Caco-2 (cell line): ENCODE results near the gene CLPX. TPM values are rescaled to one million over a fixed set of nuclear protein-coding genes. Genes with fewer than 3 reads are reported as not detected.
"Not testable (repeated sequence)": the region's sequence is repeated elsewhere in the genome, so short reads cannot be mapped to it uniquely, and the experiment has no call there.

ENCODE experiments used
- BruUV-seq: library from RNA; stranded (reverse); fragments of 400-500 nt; replicated peaks from 2 replicates; lab custom pipeline; 2021; lab: Mats Ljungman, UMichigan
- CTCF ChIA-PET: fragments of 300-600 bp; sonication (Branson Sonifier 250); formaldehyde crosslinking; loops from one replicate; lab custom pipeline; 2022; ENCODE audit warnings: antibody characterized with exemption; lab: Charles Lee
- POLR2A ChIA-PET: fragments of 300-600 bp; sonication (Branson Sonifier 250); formaldehyde crosslinking; loops from one replicate; lab custom pipeline; 2022; ENCODE audit warnings: antibody characterized with exemption; lab: Charles Lee
- DNase-seq, 2 experiments: peaks; one replicate each; pipeline versions ENCODE4 v3.0.0 to v3.0.0-alpha.2; 2020 to 2022
- H3K27me3 ChIP-seq: replicated peaks from 2 replicates; pipeline ENCODE4 v1.6.0; 2011; ENCODE audit warnings: low read length; ENCODE audit not compliant: control insufficient read depth, insufficient read depth
- H3K36me3 ChIP-seq: 2 replicates; pipeline ENCODE4 v1.5.1; 2011; ENCODE audit warnings: low read length; ENCODE audit not compliant: control insufficient read depth, insufficient read depth
- H3K4me1 ChIP-seq: fragments of 250-450 bp; sonication (Bioruptor Pico); 2 replicates; pipeline ENCODE4 v1.5.1; 2020; ENCODE audit warnings: mild to moderate bottlenecking
- H3K4me3 ChIP-seq: 2 replicates; pipeline ENCODE4 v1.5.1; 2011; ENCODE audit warnings: low read depth, mild to moderate bottlenecking, control low read depth, low read length
- H3K9me3 ChIP-seq: fragments of 250-450 bp; sonication (Bioruptor Pico); 2 replicates; pipeline ENCODE4 v1.5.1; 2020; ENCODE audit warnings: mild to moderate bottlenecking, moderate library complexity
- H3K27ac Mint-ChIP-seq: one replicate; pipeline ENCODE4 v1.8.0; 2022; ENCODE audit warnings: mixed read lengths; ENCODE audit not compliant: unreplicated experiment
- H3K27me3 Mint-ChIP-seq: one replicate; pipeline ENCODE4 v1.8.0; 2022; ENCODE audit warnings: mixed read lengths; ENCODE audit not compliant: insufficient read depth, unreplicated experiment
- H3K36me3 Mint-ChIP-seq: one replicate; pipeline ENCODE4 v1.8.0; 2022; ENCODE audit warnings: mild to moderate bottlenecking, mixed read lengths; ENCODE audit not compliant: insufficient read depth, unreplicated experiment
- H3K4me1 Mint-ChIP-seq: one replicate; pipeline ENCODE4 v1.8.0; 2022; ENCODE audit warnings: low read depth, mixed read lengths; ENCODE audit not compliant: unreplicated experiment
- H3K4me3 Mint-ChIP-seq: one replicate; pipeline ENCODE4 v1.8.0; 2022; ENCODE audit warnings: mild to moderate bottlenecking, moderate library complexity, mixed read lengths; ENCODE audit not compliant: unreplicated experiment
- H3K9me3 Mint-ChIP-seq: one replicate; pipeline ENCODE4 v1.8.0; 2022; ENCODE audit warnings: mixed read lengths; ENCODE audit not compliant: unreplicated experiment
- CTCF ChIP-seq, 2 experiments: fragments of 200-600 bp in 1 of 2; IDR thresholded peaks; 1 replicate in 1 of 2; 2 replicates in 1 of 2; pipeline versions ENCODE4 v1.5.1 to v1.8.0; 2011 to 2022; ENCODE audit warnings: antibody characterized with exemption in 1 of 2, control low read depth in 1 of 2, inconsistent platforms in 1 of 2, low read depth in 1 of 2, low read length in 1 of 2, mild to moderate bottlenecking in 1 of 2, moderate library complexity in 1 of 2; ENCODE audit not compliant: insufficient read depth in 1 of 2, severe bottlenecking in 1 of 2, unreplicated experiment in 1 of 2
- intact Hi-C: fragments of 100-400 bp; cut with micrococcal nuclease; formaldehyde crosslinking; loops from one replicate; pipeline ENCODE4 v1.10.0; 2022; ENCODE audit not compliant: unreplicated experiment
- total RNA-seq: library from RNA; stranded (reverse); gene quantifications from 2 replicates; pipeline ENCODE4 v1.2.3, GENCODE V29; 2022

CLPX gene
- total RNA-seq, 1 experiment from 2014 or later, result 59.4 TPM

- Mint-ChIP-seq H3K27ac (no peak overlapping the region), H3K4me3 (no peak overlapping the region), H3K9me3 (no peaks in the 10 kb centered on the region), H3K36me3 (peaks cover 25% of the 10 kb centered on the region), H3K27me3 (no peaks in the 10 kb centered on the region), H3K4me1 (peaks cover 7% of the 10 kb centered on the region)
- TF ChIP-seq CTCF (IDR thresholded peaks at IDR 0.05; ENCODE audit: insufficient read depth in 1 of 2, low read depth in 1 of 2, low read length in 1 of 2, severe bottlenecking in 1 of 2, unreplicated experiment in 1 of 2), result no peak
- Histone ChIP-seq H3K4me3 (no peak overlapping the region), H3K36me3 (no peaks in the 10 kb centered on the region; the same call in 1 of the 2 replicates), H3K9me3 (no peaks in the 10 kb centered on the region), H3K4me1 (peaks cover 4% of the 10 kb centered on the region), H3K27me3 (no peaks in the 10 kb centered on the region)
- intact Hi-C loops, result no loop called here
- ChIA-PET CTCF (interaction anchor here (1.5 to 1.6 kb wide), 2 partner anchors 10 to 56 kb away, joined by 8 to 12 read pairs; partner anchors contain the start of gene SLC51B), POLR2A (interaction anchor here (1.8 kb wide), 1 partner anchor 11 kb away, joined by 4 read pairs; no protein-coding TSS in a partner anchor)
- no TSS peak for BruUV-seq
- no peak for DNase-seq
Measured at GRCh38 chr15:65100442-65100841, 84.7 kb downstream of the CLPX start.

- H3K36me3 Mint-ChIP-seq, result peaks cover 18% of the 10 kb centered on the region
- H3K27me3 ChIP-seq, H3K27ac Mint-ChIP-seq, intact Hi-C loops, H3K36me3 ChIP-seq, H3K27me3 Mint-ChIP-seq, DNase-seq, BruUV-seq, H3K4me3 ChIP-seq, CTCF ChIA-PET, H3K9me3 Mint-ChIP-seq, H3K9me3 ChIP-seq, POLR2A ChIA-PET, H3K4me3 Mint-ChIP-seq: not testable (repeated sequence)
- H3K4me1 ChIP-seq, result peaks cover 10% of the 10 kb centered on the region
- H3K4me1 Mint-ChIP-seq, result peaks cover 13% of the 10 kb centered on the region
Measured at GRCh38 chr15:65099801-65100200, 85.3 kb downstream of the CLPX start.

- H3K4me1 ChIP-seq, result peaks cover 15% of the 10 kb centered on the region
- no peaks in the 10 kb centered on the region for H3K27me3 ChIP-seq
- ChIA-PET CTCF (no interaction called here), POLR2A (no interaction called here)
- TF ChIP-seq CTCF (IDR thresholded peaks at IDR 0.05; ENCODE audit: insufficient read depth in 1 of 2, low read depth in 1 of 2, low read length in 1 of 2, severe bottlenecking in 1 of 2, unreplicated experiment in 1 of 2), result no peak
- intact Hi-C loops, result no loop called here
- no peaks in the 10 kb centered on the region for H3K9me3 ChIP-seq
- no peak for DNase-seq
- Mint-ChIP-seq H3K27ac (no peak overlapping the region), H3K4me1 (peaks cover 13% of the 10 kb centered on the region), H3K27me3 (no peaks in the 10 kb centered on the region), H3K4me3 (no peak overlapping the region), H3K36me3 (peaks cover 19% of the 10 kb centered on the region), H3K9me3 (no peaks in the 10 kb centered on the region)
- no TSS peak for BruUV-seq
- H3K36me3 ChIP-seq, result no peaks in the 10 kb centered on the region; the same call in 1 of the 2 replicates
- no peak overlapping the region for H3K4me3 ChIP-seq
Measured at GRCh38 chr15:65099336-65099735, 85.8 kb downstream of the CLPX start.

Other genes starting within 250 kb of the CLPX start
- gene SPG21, start 195.4 kb downstream of the CLPX start, total RNA-seq, result 69.4 and 72.9 TPM in 2 replicates
- gene MTFMT, start 155.7 kb downstream of the CLPX start, total RNA-seq, result 24.7 and 29.9 TPM in 2 replicates
- gene SLC51B, start 140.0 kb downstream of the CLPX start, total RNA-seq, result 15.4 and 17.1 TPM in 2 replicates
- 6.0 and 6.4 TPM in 2 replicates for gene RASL12, start 117.4 kb downstream of the CLPX start, total RNA-seq
- not detected in 2 replicates for gene KBTBD13, start 108.6 kb downstream of the CLPX start, total RNA-seq
- 2.2 and 2.7 TPM in 2 replicates for gene UBAP1L, start 70.1 kb downstream of the CLPX start, total RNA-seq
- gene PDCD7, start 51.5 kb downstream of the CLPX start, total RNA-seq, result 26.2 and 32.6 TPM in 2 replicates
- not detected in 2 replicates for gene CILP, start 26.1 kb upstream of the CLPX start, total RNA-seq
- gene PARP16, start 101.5 kb upstream of the CLPX start, total RNA-seq, result 6.9 and 9.5 TPM in 2 replicates
- not detected in 2 replicates for gene RNU5A-1, start 110.7 kb upstream of the CLPX start, total RNA-seq
- gene RNU5B-1, start 119.3 kb upstream of the CLPX start, total RNA-seq, result not detected in 2 replicates
- gene IGDCC3, start 192.7 kb upstream of the CLPX start, total RNA-seq, result 43.5 and 51.2 TPM in 2 replicates
- 3.7 and 4.5 TPM in 2 replicates for gene IGDCC4, start 237.6 kb upstream of the CLPX start, total RNA-seq